GM12878 (cell line): ENCODE measurements around the gene BICD1. TPM values are rescaled to one million over a fixed set of nuclear protein-coding genes. Genes with fewer than 3 reads are reported as not detected.

Source experiments
- ATAC-seq: fragments of 200-7000 bp; cut with Tn5 transposase; 3 replicates; pipeline ENCODE4 v1.9.1; 2020; ENCODE audit warnings: mild to moderate bottlenecking, moderate library complexity
- BruUV-seq: library from RNA; stranded (reverse); fragments of 400-500 nt; replicated peaks from 2 replicates; lab custom pipeline; 2021; lab: Mats Ljungman, UMichigan
- CTCF ChIA-PET: fragments of 300-600 bp; sonication (Branson Sonifier 250); formaldehyde crosslinking; extraction: SDS; loops from one replicate; lab custom pipeline; 2021; ENCODE audit warnings: inconsistent platforms; lab: Yijun Ruan, JAX
- POLR2A ChIA-PET: fragments of 350-600 bp; formaldehyde crosslinking; extraction: SDS; loops from one replicate; lab custom pipeline; 2021; ENCODE audit warnings: inconsistent platforms; lab: Charles Lee
- RAD21 ChIA-PET: fragments of 300-600 bp; sonication (Branson Sonifier 250); formaldehyde crosslinking; loops from one replicate; lab custom pipeline; 2023; ENCODE audit warnings: antibody characterized with exemption; ENCODE audit not compliant: unreplicated experiment; lab: Charles Lee
- SMC1A ChIA-PET: fragments of 300-600 bp; sonication (Branson Sonifier 250); formaldehyde crosslinking; loops from one replicate; lab custom pipeline; 2023; ENCODE audit not compliant: unreplicated experiment, uncharacterized antibody; lab: Charles Lee
- DNase-seq: peaks from one replicate; pipeline ENCODE4 v3.0.0-alpha.2; 2011; ENCODE audit warnings: low read depth, low spot score
- FAIRE-seq: peaks from 3 replicates; lab custom pipeline; 2011; peaks lifted over from hg19 to GRCh38; lab: Jason Lieb, UNC
- H2AFZ ChIP-seq: 2 replicates; pipeline ENCODE4 v1.6.0; 2011; ENCODE audit warnings: low read depth, low read length, control low read depth; ENCODE audit not compliant: control insufficient read depth
- H3K27ac ChIP-seq: 2 replicates; pipeline ENCODE4 v1.5.1; 2011; ENCODE audit warnings: control low read depth; ENCODE audit not compliant: control insufficient read depth, insufficient read depth
- H3K27me3 ChIP-seq, 2 experiments: replicated peaks in 1 of 2; 2 replicates each; pipeline versions ENCODE4 v1.6.0 to v1.6.1; 2011; ENCODE audit warnings: low read length in 1 of 2; ENCODE audit not compliant: control insufficient read depth in 2 of 2, insufficient read depth in 2 of 2
- H3K36me3 ChIP-seq, 2 experiments: 2 replicates each; pipeline ENCODE4 v1.5.1; 2011; ENCODE audit warnings: low read length in 1 of 2; ENCODE audit not compliant: control insufficient read depth in 2 of 2, insufficient read depth in 2 of 2
- H3K4me1 ChIP-seq: 2 replicates; pipeline ENCODE4 v1.6.1; 2011; ENCODE audit warnings: mild to moderate bottlenecking, low read length, moderate library complexity, mixed read lengths; ENCODE audit not compliant: control insufficient read depth, insufficient read depth
- H3K4me2 ChIP-seq: 2 replicates; pipeline ENCODE4 v1.6.0; 2011; ENCODE audit warnings: control low read depth; ENCODE audit not compliant: control insufficient read depth, insufficient read depth
- H3K4me3 ChIP-seq: fragments of 200-600 bp; sonication (generic); 2 replicates; pipeline ENCODE4 v1.5.1; 2016
- H3K79me2 ChIP-seq: 2 replicates; pipeline ENCODE4 v1.6.0; 2011; ENCODE audit warnings: low read length; ENCODE audit not compliant: control insufficient read depth, insufficient read depth
- H3K9ac ChIP-seq: 2 replicates; pipeline ENCODE4 v1.8.0; 2011; ENCODE audit warnings: low read length, control low read depth, mixed read lengths; ENCODE audit not compliant: control insufficient read depth, insufficient read depth
- H3K9me3 ChIP-seq: replicated peaks from 3 replicates; pipeline ENCODE4 v1.5.1; 2011; ENCODE audit warnings: mild to moderate bottlenecking, low read length; ENCODE audit not compliant: control insufficient read depth, insufficient read depth
- H4K20me1 ChIP-seq: 2 replicates; pipeline ENCODE4 v1.6.0; 2011; ENCODE audit not compliant: control insufficient read depth, insufficient read depth
- ATF2 ChIP-seq: IDR thresholded peaks from 2 replicates; pipeline ENCODE4 v1.6.1; 2012; ENCODE audit warnings: low read length, inconsistent platforms
- ATF7 ChIP-seq: fragments of 450-650 bp; IDR thresholded peaks from 2 replicates; pipeline ENCODE4 v1.6.1; 2016; ENCODE audit warnings: low read depth, mild to moderate bottlenecking
- BCL11A ChIP-seq: IDR thresholded peaks from 2 replicates; pipeline ENCODE4 v1.6.1; 2011; ENCODE audit warnings: low read depth, low read length
- CBX3 ChIP-seq: fragments of 200-600 bp; sonication (generic); IDR thresholded peaks from 2 replicates; pipeline ENCODE4 v1.6.1; 2016; ENCODE audit warnings: low read depth, borderline replicate concordance
- SIN3A ChIP-seq: IDR thresholded peaks from 2 replicates; pipeline ENCODE4 v1.6.1; 2012; ENCODE audit warnings: low read depth, low read length, improper control_type of control experiment
- TBL1XR1 ChIP-seq: IDR thresholded peaks from 2 replicates; pipeline ENCODE4 v1.6.1; 2012; ENCODE audit warnings: low read depth, low read length, improper control_type of control experiment
- TCF7 ChIP-seq: IDR thresholded peaks from 2 replicates; pipeline ENCODE4 v1.6.1; 2014; ENCODE audit warnings: antibody characterized with exemption, borderline replicate concordance
- ZSCAN29 ChIP-seq: fragments of 450-650 bp; IDR thresholded peaks from 2 replicates; pipeline ENCODE4 v1.6.1; 2017; ENCODE audit warnings: mild to moderate bottlenecking, moderate library complexity
- WGBS: methylation state at CpG from one replicate; pipeline ENCODE4 v1.1.6; 2016; ENCODE audit warnings: low lambda C conversion rate; ENCODE audit not compliant: insufficient replicate concordance, insufficient coverage; ENCODE audit errors: missing lambda C conversion rate; 5-methylcytosine and 5-hydroxymethylcytosine counted together
- in situ Hi-C: fragments of 300-500 bp; cut with MboI; formaldehyde crosslinking; loops from 9 replicates; pipeline ENCODE4 v1.14.3; 2018; ENCODE audit warnings: mixed read lengths
- intact Hi-C: fragments of 100-400 bp; cut with micrococcal nuclease; formaldehyde crosslinking; loops from one replicate; pipeline ENCODE4 v1.14.2; 2022; ENCODE audit not compliant: unreplicated experiment
- polyA plus RNA-seq, 11 experiments: library from polyadenylated mRNA; depleted of rRNA in 4 of 11; unstranded in 6 of 11; stranded (reverse) in 5 of 11; fragments of >200 nt; fragmentation: Nextera tagmentation in 4 of 11; fragmentation: Illumina TruSeq in 1 of 11; extraction: Ambion mirVana in 4 of 11; extraction: Trizol in 1 of 11; gene quantifications; 1 replicate in 1 of 11; 2 replicates in 10 of 11; pipeline versions ENCODE4 v1.2.1 to v1.2.3, GENCODE V29; 2011 to 2016; ENCODE audit warnings: inconsistent platforms in 2 of 11, missing spikeins in 2 of 11, low read depth in 1 of 11
- total RNA-seq, 4 experiments: library from RNA; depleted of rRNA in 3 of 4; stranded (reverse); fragments of >200 nt in 3 of 4; fragmentation: Illumina TruSeq in 1 of 4; extraction: Trizol in 1 of 4; gene quantifications; 2 replicates each; pipeline versions ENCODE4 v1.2.1 to v1.2.3, GENCODE V29; 2013 to 2021

The BICD1 gene
- total and polyA plus RNA-seq, 10 of the 15 experiments (the other 5 are each of a cell fraction or from before 2014, with no cell fraction given) = 4.7 to 32.5 (median 14.4) TPM

- SMC1A ChIA-PET = interaction anchor here (0.8 to 1.5 kb wide), 4 partner anchors 10 to 40 kb away, joined by 3 to 5 read pairs (median 4); no protein-coding TSS in a partner anchor
- Histone ChIP-seq H3K9ac (no peak overlapping the region), H3K79me2 (no peaks in the 10 kb centered on the region; the same call in 1 of the 2 replicates), H3K36me3 (no peaks in the 10 kb centered on the region; a peak in 1 of 4 replicates), H3K4me3 (no peak overlapping the region), H3K9me3 (no peaks in the 10 kb centered on the region), H4K20me1 (no peaks in the 10 kb centered on the region), H3K4me2 (no peak overlapping the region), H3K27me3 (no peaks in the 10 kb centered on the region), H3K4me1 (peaks cover 7% of the 10 kb centered on the region; the same call in 1 of the 2 replicates), H2AFZ (no peak overlapping the region), H3K27ac (no peak overlapping the region)
- BruUV-seq = no TSS peak
- DNase-seq = no peak
- 100% methylated on average over 1 of the region's 1 CpG for WGBS
- no peak for TF ChIP-seq CBX3
- TF ChIP-seq TBL1XR1 = no peak
- no peak for TF ChIP-seq ZSCAN29
- no peak for TF ChIP-seq ATF2
- TF ChIP-seq TCF7 = no peak
- no peak for TF ChIP-seq ATF7
- no peak for TF ChIP-seq SIN3A
- TF ChIP-seq BCL11A = no peak
- CTCF ChIA-PET = interaction anchor here (0.6 to 1.6 kb wide), 5 partner anchors 9 to 442 kb away, joined by 3 to 5 read pairs (median 3); no protein-coding TSS in a partner anchor
- in situ Hi-C loops = no loop called here
- no peak for FAIRE-seq
- intact Hi-C loops = no loop called here
- POLR2A ChIA-PET = no interaction called here
- ATAC-seq = no peak
- RAD21 ChIA-PET = no interaction called here
Observed at GRCh38 chr12:32124637-32125036, 18.0 kb downstream of the BICD1 start.
